Endothelial cell of umbilical vein (primary cell): ENCODE data around the gene FLACC1. TPM values are rescaled to one million over a fixed set of nuclear protein-coding genes. Genes with fewer than 3 reads are reported as not detected.

Experiments used
- BruUV-seq: library from RNA; stranded (reverse); fragments of 400-500 nt; replicated peaks from 2 replicates; lab custom pipeline; 2021; lab: Mats Ljungman, UMichigan
- CTCF ChIA-PET: fragments of 300-600, 350-600 bp; sonication (Branson Sonifier 250); formaldehyde crosslinking; loops from one replicate; lab custom pipeline; 2021; ENCODE audit warnings: antibody characterized with exemption, inconsistent platforms; lab: Charles Lee
- POLR2A ChIA-PET: fragments of 300-600, 350-600 bp; sonication (Branson Sonifier 250); formaldehyde crosslinking; loops from one replicate; lab custom pipeline; 2021; ENCODE audit warnings: antibody characterized with exemption, inconsistent platforms; lab: Charles Lee
- DNase-seq: peaks from one replicate; pipeline ENCODE4 v3.0.0-alpha.2; 2011; ENCODE audit warnings: low read depth, low spot score
- FAIRE-seq: peaks from 2 replicates; lab custom pipeline; 2011; peaks lifted over from hg19 to GRCh38; lab: Jason Lieb, UNC
- H2AFZ ChIP-seq: 2 replicates; pipeline ENCODE4 v1.6.0; 2012; ENCODE audit warnings: low read depth, low read length, control low read depth, inconsistent platforms
- H3K27ac ChIP-seq: 2 replicates; pipeline ENCODE4 v1.5.1; 2011; ENCODE audit warnings: low read depth, mild to moderate bottlenecking, control low read depth, low read length, moderate library complexity; ENCODE audit not compliant: insufficient read depth
- H3K27me3 ChIP-seq, 2 experiments: 2 replicates each; pipeline versions ENCODE4 v1.6.0 to v1.6.1; 2011; ENCODE audit warnings: low read length in 2 of 2, mixed read lengths in 1 of 2; ENCODE audit not compliant: control insufficient read depth in 2 of 2, insufficient read depth in 2 of 2
- H3K36me3 ChIP-seq, 2 experiments: 2 replicates in 1 of 2; 3 replicates in 1 of 2; pipeline ENCODE4 v1.5.1; 2011; ENCODE audit warnings: low read length in 2 of 2, mild to moderate bottlenecking in 1 of 2, moderate library complexity in 1 of 2; ENCODE audit not compliant: control insufficient read depth in 2 of 2, insufficient read depth in 2 of 2; ENCODE audit errors: extremely low read depth in 1 of 2
- H3K4me1 ChIP-seq: 3 replicates; pipeline ENCODE4 v1.5.1; 2011; ENCODE audit warnings: mild to moderate bottlenecking, low read length; ENCODE audit not compliant: control insufficient read depth, insufficient read depth; ENCODE audit errors: extremely low read depth
- H3K4me2 ChIP-seq: 2 replicates; pipeline ENCODE4 v1.6.1; 2011; ENCODE audit warnings: low read length, control low read depth, mixed read lengths; ENCODE audit not compliant: insufficient read depth
- H3K4me3 ChIP-seq, 3 experiments: fragments of 200-600 bp in 1 of 3; sonication (generic), shearing (Covaris generic) in 1 of 3; replicated peaks in 1 of 3; 2 replicates each; pipeline ENCODE4 v1.5.1; 2011 to 2016; ENCODE audit warnings: control low read depth in 3 of 3, low read length in 3 of 3, mild to moderate bottlenecking in 2 of 3, inconsistent platforms in 1 of 3, low read depth in 1 of 3, moderate library complexity in 1 of 3; ENCODE audit not compliant: insufficient read depth in 1 of 3
- H3K79me2 ChIP-seq: 2 replicates; pipeline ENCODE4 v1.6.0; 2012; ENCODE audit warnings: low read length, inconsistent platforms; ENCODE audit not compliant: control insufficient read depth, insufficient read depth
- H3K9ac ChIP-seq: replicated peaks from 2 replicates; pipeline ENCODE3; 2011; ENCODE audit warnings: low read length, control low read depth; ENCODE audit not compliant: insufficient read depth; ENCODE audit errors: extremely low read depth
- H3K9me1 ChIP-seq: replicated peaks from 3 replicates; pipeline ENCODE4 v1.6.0; 2011; ENCODE audit warnings: mild to moderate bottlenecking, low read length; ENCODE audit not compliant: control insufficient read depth, insufficient read depth; ENCODE audit errors: extremely low read depth
- H3K9me3 ChIP-seq: replicated peaks from 2 replicates; pipeline ENCODE4 v1.5.1; 2012; ENCODE audit warnings: low read length, inconsistent platforms; ENCODE audit not compliant: control insufficient read depth, insufficient read depth
- H4K20me1 ChIP-seq: replicated peaks from 2 replicates; pipeline ENCODE3; 2011; ENCODE audit warnings: mild to moderate bottlenecking, low read length; ENCODE audit not compliant: control insufficient read depth, insufficient read depth; ENCODE audit errors: extremely low read depth
- EZH2 ChIP-seq: IDR thresholded peaks from 2 replicates; pipeline ENCODE4 v1.6.1; 2012; ENCODE audit warnings: borderline replicate concordance, low read depth, mild to moderate bottlenecking, moderate library complexity, low read length, inconsistent platforms; ENCODE audit not compliant: severe bottlenecking
- FOS ChIP-seq: IDR thresholded peaks from 2 replicates; pipeline ENCODE4 v1.6.1; 2011; ENCODE audit warnings: mild to moderate bottlenecking, low read length, moderate library complexity, borderline replicate concordance; ENCODE audit not compliant: insufficient read depth
- GATA2 ChIP-seq: IDR thresholded peaks from 2 replicates; pipeline ENCODE4 v1.7.0; 2011; ENCODE audit warnings: low read depth, mild to moderate bottlenecking, moderate library complexity, mixed read lengths, low read length; ENCODE audit not compliant: insufficient read length, insufficient read depth
- JUN ChIP-seq: IDR thresholded peaks from 2 replicates; pipeline ENCODE4 v1.6.1; 2011; ENCODE audit warnings: borderline replicate concordance, low read depth; ENCODE audit not compliant: insufficient read length, insufficient read depth
- MAX ChIP-seq: IDR thresholded peaks from 2 replicates; pipeline ENCODE4 v1.6.1; 2011; ENCODE audit not compliant: insufficient read depth, insufficient read length
- MYC ChIP-seq: IDR thresholded peaks from one replicate; pipeline ENCODE4 v1.6.1; 2011; ENCODE audit warnings: mild to moderate bottlenecking, low read depth, low read length
- POLR2A ChIP-seq: IDR thresholded peaks from 2 replicates; pipeline ENCODE4 v1.6.1; 2012; ENCODE audit warnings: low read depth, mild to moderate bottlenecking, control low read depth, low read length
- POLR2AphosphoS5 ChIP-seq: IDR thresholded peaks from 2 replicates; pipeline ENCODE4 v1.6.1; 2012; ENCODE audit warnings: low read depth, mild to moderate bottlenecking, control low read depth, low read length, moderate library complexity; ENCODE audit not compliant: insufficient read depth
- dilution Hi-C: fragments of 300-500 bp; cut with MboI; formaldehyde crosslinking; loops from one replicate; pipeline ENCODE4 v1.15.0; 2019; ENCODE audit warnings: low sequenced_read_pairs; ENCODE audit not compliant: extremely low pct_ligation_motif_present
- intact Hi-C: fragments of 100-400 bp; cut with micrococcal nuclease; formaldehyde crosslinking; loops from one replicate; pipeline ENCODE4 v1.10.0; 2022
- polyA plus RNA-seq, 4 experiments: library from polyadenylated mRNA; depleted of rRNA in 3 of 4; stranded (reverse) in 3 of 4; unstranded in 1 of 4; fragments of >200 nt; gene quantifications; 2 replicates each; pipeline versions ENCODE4 v1.2.1 to v1.2.3, GENCODE V29; 2011 to 2012; ENCODE audit warnings: missing spikeins in 1 of 4
- total RNA-seq: library from RNA; stranded (reverse); gene quantifications from 2 replicates; pipeline ENCODE4 v1.2.3, GENCODE V29; 2021
- TF ChIP-seq, protein P1 (sequence below), 2 donors: IDR thresholded peaks; 1 replicate in 1 of 2; 2 replicates in 1 of 2; pipeline ENCODE4 v1.5.1; 2011; ENCODE audit warnings: low read length in 2 of 2, mild to moderate bottlenecking in 2 of 2, moderate library complexity in 2 of 2, control low read depth in 1 of 2, inconsistent platforms in 1 of 2, low read depth in 1 of 2; ENCODE audit not compliant: insufficient read depth in 1 of 2; ENCODE audit errors: extremely low read depth in 1 of 2

FLACC1 gene
- total and polyA plus RNA-seq, 2 donors (not counting 3 experiments of a cell fraction or from before 2014, with no cell fraction given), result 0.11 to 1.4 TPM

GRCh38 chr2:201378496-201379397 is 21.6 kb upstream of the FLACC1 start:
- Histone ChIP-seq H3K36me3 (peaks cover 4 to 8% of the 10 kb centered on the region in 2 experiments), H3K27ac (no peak overlapping the region)
- intact Hi-C loops, result no loop called here

More at GRCh38 chr2:201378496-201379397, 21.6 kb upstream of the FLACC1 start:
- ChIA-PET CTCF (interaction anchor here (0.6 to 2.1 kb wide), 3 partner anchors 14 to 166 kb away, joined by 3 to 11 read pairs (median 3); no protein-coding TSS in a partner anchor), POLR2A (no interaction called here)
- no TSS peak for BruUV-seq
- dilution Hi-C loops, result no loop called here
- no peaks in the 10 kb centered on the region for H3K9me1 ChIP-seq
- no peaks in the 10 kb centered on the region for H4K20me1 ChIP-seq
- no peak overlapping the region for H3K9ac ChIP-seq
- no peaks in the 10 kb centered on the region for H3K27me3 ChIP-seq
- no peaks in the 10 kb centered on the region for H3K9me3 ChIP-seq
- no peak overlapping the region for H3K4me2 ChIP-seq
- H3K4me3 ChIP-seq, result no peak overlapping the region
- no peak overlapping the region for H2AFZ ChIP-seq
- no peak for FAIRE-seq
- H3K4me1 ChIP-seq, result no peaks in the 10 kb centered on the region
- no peaks in the 10 kb centered on the region for H3K79me2 ChIP-seq
- DNase-seq, result no peak
- TF ChIP-seq, protein P1, sequence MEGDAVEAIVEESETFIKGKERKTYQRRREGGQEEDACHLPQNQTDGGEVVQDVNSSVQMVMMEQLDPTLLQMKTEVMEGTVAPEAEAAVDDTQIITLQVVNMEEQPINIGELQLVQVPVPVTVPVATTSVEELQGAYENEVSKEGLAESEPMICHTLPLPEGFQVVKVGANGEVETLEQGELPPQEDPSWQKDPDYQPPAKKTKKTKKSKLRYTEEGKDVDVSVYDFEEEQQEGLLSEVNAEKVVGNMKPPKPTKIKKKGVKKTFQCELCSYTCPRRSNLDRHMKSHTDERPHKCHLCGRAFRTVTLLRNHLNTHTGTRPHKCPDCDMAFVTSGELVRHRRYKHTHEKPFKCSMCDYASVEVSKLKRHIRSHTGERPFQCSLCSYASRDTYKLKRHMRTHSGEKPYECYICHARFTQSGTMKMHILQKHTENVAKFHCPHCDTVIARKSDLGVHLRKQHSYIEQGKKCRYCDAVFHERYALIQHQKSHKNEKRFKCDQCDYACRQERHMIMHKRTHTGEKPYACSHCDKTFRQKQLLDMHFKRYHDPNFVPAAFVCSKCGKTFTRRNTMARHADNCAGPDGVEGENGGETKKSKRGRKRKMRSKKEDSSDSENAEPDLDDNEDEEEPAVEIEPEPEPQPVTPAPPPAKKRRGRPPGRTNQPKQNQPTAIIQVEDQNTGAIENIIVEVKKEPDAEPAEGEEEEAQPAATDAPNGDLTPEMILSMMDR (IDR thresholded peaks at IDR 0.05; ENCODE audit: extremely low read depth in 1 of 2, insufficient read depth in 1 of 2, low read depth in 1 of 2, low read length in 2 of 2), result no peak
- no peak for TF ChIP-seq JUN
- no peak for TF ChIP-seq GATA2
- TF ChIP-seq MYC, result no peak
- no peak for TF ChIP-seq MAX
- TF ChIP-seq POLR2A, result no peak
- no peak for TF ChIP-seq EZH2
- TF ChIP-seq POLR2AphosphoS5, result no peak
- no peak for TF ChIP-seq FOS
